ENCODE measurements around the gene WNK1.

The WNK1 gene

DNA sequence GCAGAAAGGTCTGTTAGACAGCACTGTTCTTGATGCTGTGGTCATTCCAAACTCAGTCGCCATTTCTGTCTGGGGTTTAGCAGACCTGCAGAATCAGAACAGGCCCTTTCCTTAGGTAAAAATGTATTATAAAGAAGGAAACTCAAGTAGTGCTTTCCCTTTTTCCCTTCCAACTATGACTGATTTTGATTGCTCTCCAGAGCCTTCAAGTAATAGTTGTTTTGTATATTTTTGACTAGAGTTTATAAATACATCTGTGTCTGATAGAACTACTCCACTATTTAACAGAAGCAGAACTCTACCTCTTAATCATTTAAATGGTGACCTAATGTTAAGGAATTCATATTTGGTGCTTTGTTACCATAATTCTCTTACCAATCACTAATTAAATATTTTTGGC lies 74.0 kb downstream of the WNK1 start:
- no peak overlapping the region for H3K27ac ChIP-seq (ENCODE audit: low read length)
- H3K9ac ChIP-seq (ENCODE audit: low read length in 2 of 2), result no peak overlapping the region
- H3K27me3 ChIP-seq (ENCODE audit: control insufficient read depth in 1 of 2, insufficient read depth in 2 of 2, low read length in 2 of 2), result no peaks in the 10 kb centered on the region
- peaks cover 3 to 11% of the 10 kb centered on the region in 2 donors for H3K36me3 ChIP-seq (ENCODE audit: control insufficient read depth in 2 of 2, insufficient read depth in 2 of 2, low read length in 2 of 2)
- no peaks in the 10 kb centered on the region for H3K4me1 ChIP-seq (ENCODE audit: control insufficient read depth, insufficient read depth, low read length)
- H3K9me3 ChIP-seq (ENCODE audit: control insufficient read depth in 2 of 2, low read length in 2 of 2), result no peaks in the 10 kb centered on the region
- no peak overlapping the region for H3K4me3 ChIP-seq (ENCODE audit: low read length in 2 of 2)

DNA sequence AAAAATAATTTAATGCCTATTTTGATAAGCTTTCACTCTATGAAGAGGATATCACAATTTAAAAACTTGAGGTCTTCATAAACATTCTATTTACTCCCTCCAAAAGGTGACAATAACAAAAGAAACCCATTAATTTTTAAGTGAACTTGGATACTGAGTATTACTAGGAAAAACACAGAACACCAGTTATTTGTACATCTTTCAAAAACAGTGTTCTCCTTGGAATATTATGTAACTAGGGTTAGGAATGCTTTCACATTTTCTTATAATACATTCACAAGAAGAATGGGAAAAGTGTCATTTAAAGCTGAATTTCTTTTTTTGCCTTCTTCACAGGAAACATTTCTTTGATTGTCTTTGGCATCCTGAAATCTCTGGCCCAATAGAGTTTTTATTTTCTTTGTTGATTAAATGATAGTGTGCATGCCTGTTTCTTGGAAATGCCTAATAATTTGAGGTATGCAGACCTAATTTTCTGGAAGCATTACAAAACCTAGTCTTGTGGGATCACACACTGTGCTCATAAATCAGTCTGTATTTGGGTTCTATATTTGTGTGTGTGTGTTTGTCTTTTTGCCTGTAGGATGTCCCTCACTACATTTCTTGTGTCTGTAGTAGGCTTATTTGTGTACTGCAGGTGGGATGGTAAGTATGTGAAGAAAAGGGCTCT lies 76.5 kb downstream of the WNK1 start:
- Histone ChIP-seq H3K9ac (ENCODE audit: low read length in 2 of 2) (no peak overlapping the region), H3K4me3 (ENCODE audit: low read length in 2 of 2) (no peak overlapping the region), H3K27me3 (ENCODE audit: control insufficient read depth in 1 of 2, insufficient read depth in 2 of 2, low read length in 2 of 2) (no peaks in the 10 kb centered on the region), H3K27ac (ENCODE audit: low read length) (no peak overlapping the region), H3K9me3 (ENCODE audit: control insufficient read depth in 2 of 2, low read length in 2 of 2) (no peaks in the 10 kb centered on the region), H3K4me1 (ENCODE audit: control insufficient read depth, insufficient read depth, low read length) (no peaks in the 10 kb centered on the region), H3K36me3 (ENCODE audit: control insufficient read depth in 2 of 2, insufficient read depth in 2 of 2, low read length in 2 of 2) (peaks cover 3 to 11% of the 10 kb centered on the region in 2 donors)

DNA sequence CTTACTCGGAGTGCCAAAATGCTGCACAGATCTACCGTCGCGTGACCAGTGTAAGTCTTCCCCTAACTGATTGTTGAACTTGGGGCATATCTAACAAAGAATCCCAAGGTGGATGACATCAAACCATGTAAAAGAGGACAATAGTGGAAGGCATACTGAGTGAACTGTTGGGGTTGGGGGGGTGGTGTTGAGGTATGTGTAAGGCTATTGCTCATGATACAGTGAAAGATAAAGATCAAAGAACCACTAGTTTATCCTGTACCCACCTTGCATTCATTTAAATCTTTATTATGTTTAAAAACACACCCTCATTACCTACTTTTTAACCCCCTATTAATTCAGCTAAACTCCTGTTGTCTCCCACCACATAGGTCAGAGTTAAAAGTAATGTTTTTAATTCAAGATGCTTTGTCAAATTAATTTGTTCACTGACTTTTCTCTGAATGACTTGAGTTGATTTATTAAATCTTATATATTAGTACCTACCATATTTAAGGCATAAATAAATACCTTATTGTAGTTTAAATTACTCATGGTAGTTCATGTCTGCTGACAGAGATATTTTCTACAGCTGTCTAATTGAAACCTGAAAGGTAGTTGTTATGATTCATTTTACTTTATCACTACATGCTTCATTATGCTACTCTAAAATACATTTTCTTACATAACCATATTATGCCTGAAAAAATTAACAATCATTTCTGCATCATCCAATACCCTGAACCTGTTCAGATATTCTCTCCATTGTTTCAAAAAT lies 77.9 kb downstream of the WNK1 start:
- no peak overlapping the region for H3K27ac ChIP-seq (ENCODE audit: low read length)
- H3K4me3 ChIP-seq (ENCODE audit: low read length in 2 of 2), result no peak overlapping the region
- no peaks in the 10 kb centered on the region for H3K27me3 ChIP-seq (ENCODE audit: control insufficient read depth in 1 of 2, insufficient read depth in 2 of 2, low read length in 2 of 2)
- no peak overlapping the region for H3K9ac ChIP-seq (ENCODE audit: low read length in 2 of 2)
- no peaks in the 10 kb centered on the region for H3K9me3 ChIP-seq (ENCODE audit: control insufficient read depth in 2 of 2, low read length in 2 of 2)
- H3K4me1 ChIP-seq (ENCODE audit: control insufficient read depth, insufficient read depth, low read length), result no peaks in the 10 kb centered on the region
- peaks cover 3 to 11% of the 10 kb centered on the region in 2 donors for H3K36me3 ChIP-seq (ENCODE audit: control insufficient read depth in 2 of 2, insufficient read depth in 2 of 2, low read length in 2 of 2)

DNA sequence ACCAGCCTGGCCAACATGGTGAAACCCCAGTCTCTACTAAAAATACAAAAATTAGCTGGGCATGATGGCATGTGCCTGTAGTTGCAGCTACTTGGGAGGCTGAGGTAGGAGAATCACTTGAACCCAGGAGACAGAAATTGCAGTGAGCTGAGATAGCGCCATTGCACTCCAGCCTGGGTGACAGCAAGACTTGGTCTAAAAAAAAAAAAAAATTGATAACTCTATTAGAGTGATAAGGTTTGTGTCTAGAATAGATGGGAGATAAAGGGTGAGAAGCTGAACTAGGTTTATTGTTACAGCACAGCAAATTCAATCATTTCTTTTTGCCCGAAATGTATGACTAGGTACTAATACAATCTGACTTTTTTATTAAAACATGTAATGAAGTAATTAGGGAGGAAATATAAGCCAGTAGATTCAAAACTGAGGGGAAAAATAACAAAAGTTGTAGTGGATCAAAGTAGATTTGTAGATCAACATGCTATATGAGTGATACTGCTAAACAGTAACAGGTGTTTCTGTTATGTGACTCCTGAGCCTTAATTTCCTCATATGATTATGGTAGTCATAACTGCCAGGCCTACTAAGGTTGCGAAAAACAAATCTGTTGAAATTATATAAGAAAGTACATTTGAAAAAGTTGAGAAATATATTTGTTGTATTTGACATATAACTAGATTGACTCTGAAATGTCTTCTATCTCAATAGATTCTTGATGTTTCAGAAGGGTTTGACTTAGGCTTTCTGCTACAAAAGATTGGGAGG lies 83.6 kb downstream of the WNK1 start:
- Histone ChIP-seq H3K9me3 (ENCODE audit: control insufficient read depth in 2 of 2, low read length in 2 of 2) (no peaks in the 10 kb centered on the region), H3K4me1 (ENCODE audit: control insufficient read depth, insufficient read depth, low read length) (no peaks in the 10 kb centered on the region), H3K36me3 (ENCODE audit: control insufficient read depth in 2 of 2, insufficient read depth in 2 of 2, low read length in 2 of 2) (no peaks in the 10 kb centered on the region), H3K9ac (ENCODE audit: low read length in 2 of 2) (no peak overlapping the region), H3K27ac (ENCODE audit: low read length) (no peak overlapping the region), H3K27me3 (ENCODE audit: control insufficient read depth in 1 of 2, insufficient read depth in 2 of 2, low read length in 2 of 2) (no peaks in the 10 kb centered on the region), H3K4me3 (ENCODE audit: low read length in 2 of 2) (no peak overlapping the region)

DNA sequence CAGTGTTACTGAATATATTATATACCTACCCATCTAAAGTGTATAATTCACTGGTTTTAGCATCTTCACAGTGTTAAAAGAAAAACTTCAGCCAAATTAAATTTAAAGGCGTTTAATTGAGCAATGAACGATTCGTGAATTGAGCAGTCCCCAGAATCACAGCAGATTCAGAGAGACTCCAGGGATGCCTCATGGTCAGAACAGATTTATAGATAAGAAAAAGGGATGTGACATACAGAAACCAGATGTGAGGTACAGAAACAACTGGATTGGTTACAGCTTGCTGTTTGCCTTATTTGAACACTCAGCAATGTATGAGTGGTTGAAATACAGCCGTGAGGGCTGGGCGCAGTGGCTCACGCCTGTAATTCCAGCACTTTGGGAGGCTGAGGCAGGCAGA lies 84.6 kb downstream of the WNK1 start:
- H3K4me3 ChIP-seq (ENCODE audit: low read length in 2 of 2), result no peak overlapping the region
- no peaks in the 10 kb centered on the region for H3K27me3 ChIP-seq (ENCODE audit: control insufficient read depth in 1 of 2, insufficient read depth in 2 of 2, low read length in 2 of 2)
- no peak overlapping the region for H3K9ac ChIP-seq (ENCODE audit: low read length in 2 of 2)
- H3K9me3 ChIP-seq (ENCODE audit: control insufficient read depth in 2 of 2, low read length in 2 of 2), result no peaks in the 10 kb centered on the region
- no peaks in the 10 kb centered on the region for H3K36me3 ChIP-seq (ENCODE audit: control insufficient read depth in 2 of 2, insufficient read depth in 2 of 2, low read length in 2 of 2)
- no peak overlapping the region for H3K27ac ChIP-seq (ENCODE audit: low read length)
- no peaks in the 10 kb centered on the region for H3K4me1 ChIP-seq (ENCODE audit: control insufficient read depth, insufficient read depth, low read length)

DNA sequence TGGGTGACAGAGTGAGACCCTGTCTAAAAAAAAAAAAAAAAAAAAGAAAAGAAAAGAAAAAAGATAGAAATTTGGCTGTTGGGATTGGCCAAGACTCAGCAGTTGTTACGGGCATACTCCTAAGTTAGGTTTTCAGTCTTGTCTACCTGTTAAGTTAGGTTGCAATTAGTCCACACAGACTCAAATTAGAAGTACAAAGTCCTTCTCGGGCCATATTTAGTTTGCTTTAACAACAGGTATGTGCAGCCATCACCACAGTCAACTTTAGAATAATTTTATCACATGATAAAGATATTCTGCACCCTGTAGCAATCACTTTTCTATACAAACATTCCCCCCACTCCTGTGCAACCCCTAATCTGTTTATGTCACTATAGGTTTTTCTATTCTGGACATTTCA lies 85.2 kb downstream of the WNK1 start:
- Histone ChIP-seq H3K36me3 (ENCODE audit: control insufficient read depth in 2 of 2, insufficient read depth in 2 of 2, low read length in 2 of 2) (no peaks in the 10 kb centered on the region), H3K27ac (ENCODE audit: low read length) (no peak overlapping the region), H3K9ac (ENCODE audit: low read length in 2 of 2) (no peak overlapping the region), H3K4me3 (ENCODE audit: low read length in 2 of 2) (no peak overlapping the region), H3K4me1 (ENCODE audit: control insufficient read depth, insufficient read depth, low read length) (no peaks in the 10 kb centered on the region), H3K9me3 (ENCODE audit: control insufficient read depth in 2 of 2, low read length in 2 of 2) (no peaks in the 10 kb centered on the region), H3K27me3 (ENCODE audit: control insufficient read depth in 1 of 2, insufficient read depth in 2 of 2, low read length in 2 of 2) (no peaks in the 10 kb centered on the region)

DNA sequence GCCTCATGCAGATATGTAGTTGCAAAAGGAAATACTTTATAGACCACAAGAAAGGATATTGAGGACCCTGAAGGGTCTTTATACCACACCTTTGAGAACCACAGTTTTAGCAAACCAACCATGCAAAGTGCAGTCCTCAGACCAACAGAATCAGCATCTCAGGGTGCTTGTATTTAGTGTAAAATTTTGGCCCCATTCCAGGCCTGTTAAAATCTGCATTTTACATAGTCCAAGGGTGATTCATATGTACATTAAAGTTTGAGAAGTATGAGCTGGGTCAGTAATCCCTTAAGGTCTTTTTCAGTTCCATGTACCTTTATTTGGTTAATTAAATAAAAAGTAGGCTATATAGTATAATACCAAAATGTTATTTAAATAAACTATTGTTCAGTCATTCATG lies 91.2 kb downstream of the WNK1 start:
- H3K9me3 ChIP-seq (ENCODE audit: control insufficient read depth in 2 of 2, low read length in 2 of 2), result no peaks in the 10 kb centered on the region
- no peaks in the 10 kb centered on the region for H3K36me3 ChIP-seq (ENCODE audit: control insufficient read depth in 2 of 2, insufficient read depth in 2 of 2, low read length in 2 of 2)
- no peak overlapping the region for H3K9ac ChIP-seq (ENCODE audit: low read length in 2 of 2)
- H3K27ac ChIP-seq (ENCODE audit: low read length), result no peak overlapping the region
- no peak overlapping the region for H3K4me3 ChIP-seq (ENCODE audit: low read length in 2 of 2)
- no peaks in the 10 kb centered on the region for H3K4me1 ChIP-seq (ENCODE audit: control insufficient read depth, insufficient read depth, low read length)
- H3K27me3 ChIP-seq (ENCODE audit: control insufficient read depth in 1 of 2, insufficient read depth in 2 of 2, low read length in 2 of 2), result no peaks in the 10 kb centered on the region

DNA sequence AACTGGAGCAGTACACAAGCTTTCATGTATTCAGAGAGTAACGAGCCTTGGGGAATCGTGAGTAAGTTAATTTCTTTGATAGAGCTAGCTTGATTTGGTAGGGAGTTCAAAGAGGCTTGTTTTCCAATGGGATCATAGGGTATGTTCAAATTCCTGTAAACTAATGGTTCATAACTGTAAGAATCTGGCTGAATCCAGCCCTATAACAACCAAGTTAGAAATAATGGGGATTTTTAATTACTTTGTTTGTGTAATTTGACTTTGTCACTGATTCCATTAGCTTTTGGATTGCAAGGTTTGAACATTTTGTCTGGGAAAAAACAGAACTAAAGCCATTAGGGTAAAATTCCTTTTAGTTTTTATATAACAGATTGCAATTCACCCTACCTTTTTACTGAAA lies 94.0 kb downstream of the WNK1 start:
- Histone ChIP-seq H3K9ac (ENCODE audit: low read length in 2 of 2) (no peak overlapping the region), H3K4me3 (ENCODE audit: low read length in 2 of 2) (no peak overlapping the region), H3K36me3 (ENCODE audit: control insufficient read depth in 2 of 2, insufficient read depth in 2 of 2, low read length in 2 of 2) (no peaks in the 10 kb centered on the region), H3K4me1 (ENCODE audit: control insufficient read depth, insufficient read depth, low read length) (no peaks in the 10 kb centered on the region), H3K27ac (ENCODE audit: low read length) (no peak overlapping the region), H3K9me3 (ENCODE audit: control insufficient read depth in 2 of 2, low read length in 2 of 2) (no peaks in the 10 kb centered on the region), H3K27me3 (ENCODE audit: control insufficient read depth in 1 of 2, insufficient read depth in 2 of 2, low read length in 2 of 2) (no peaks in the 10 kb centered on the region)

DNA sequence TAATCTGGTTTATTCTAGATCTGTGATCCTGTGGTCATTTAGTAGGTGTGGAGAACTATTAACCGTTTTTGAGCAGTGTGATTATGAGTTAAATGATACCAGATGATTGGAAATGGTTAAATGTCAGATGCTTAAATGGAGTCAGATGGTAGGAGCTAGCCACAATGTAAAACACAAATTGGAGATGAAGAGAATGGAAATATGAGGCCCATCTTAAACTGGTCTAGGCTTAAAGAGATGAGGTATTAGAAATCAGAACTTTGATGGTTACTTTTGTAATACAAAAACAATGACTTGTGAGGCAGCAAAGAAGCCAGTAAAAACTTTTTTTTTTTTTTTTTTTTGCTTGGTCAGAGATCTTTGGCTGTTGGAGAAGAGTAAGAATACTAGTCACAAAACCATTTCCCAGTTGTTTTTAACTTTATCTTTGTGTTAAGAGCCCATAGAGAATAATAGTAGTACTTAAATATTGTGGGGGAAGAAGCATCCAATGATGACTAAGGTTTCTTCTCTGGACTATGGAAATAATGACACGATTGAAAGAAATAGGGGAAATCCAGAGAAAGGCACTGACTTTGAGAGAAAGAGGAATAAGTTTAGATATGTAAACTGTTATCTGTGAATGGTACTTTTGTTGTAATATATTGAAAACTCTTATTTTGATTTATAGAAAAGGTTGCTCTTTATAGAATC lies 95.9 kb downstream of the WNK1 start:
- Histone ChIP-seq H3K4me3 (ENCODE audit: low read length in 2 of 2) (no peak overlapping the region), H3K9ac (ENCODE audit: low read length in 2 of 2) (no peak overlapping the region), H3K27me3 (ENCODE audit: control insufficient read depth in 1 of 2, insufficient read depth in 2 of 2, low read length in 2 of 2) (no peaks in the 10 kb centered on the region), H3K36me3 (ENCODE audit: control insufficient read depth in 2 of 2, insufficient read depth in 2 of 2, low read length in 2 of 2) (no peaks in the 10 kb centered on the region), H3K4me1 (ENCODE audit: control insufficient read depth, insufficient read depth, low read length) (no peaks in the 10 kb centered on the region), H3K9me3 (ENCODE audit: control insufficient read depth in 2 of 2, low read length in 2 of 2) (no peaks in the 10 kb centered on the region), H3K27ac (ENCODE audit: low read length) (no peak overlapping the region)

DNA sequence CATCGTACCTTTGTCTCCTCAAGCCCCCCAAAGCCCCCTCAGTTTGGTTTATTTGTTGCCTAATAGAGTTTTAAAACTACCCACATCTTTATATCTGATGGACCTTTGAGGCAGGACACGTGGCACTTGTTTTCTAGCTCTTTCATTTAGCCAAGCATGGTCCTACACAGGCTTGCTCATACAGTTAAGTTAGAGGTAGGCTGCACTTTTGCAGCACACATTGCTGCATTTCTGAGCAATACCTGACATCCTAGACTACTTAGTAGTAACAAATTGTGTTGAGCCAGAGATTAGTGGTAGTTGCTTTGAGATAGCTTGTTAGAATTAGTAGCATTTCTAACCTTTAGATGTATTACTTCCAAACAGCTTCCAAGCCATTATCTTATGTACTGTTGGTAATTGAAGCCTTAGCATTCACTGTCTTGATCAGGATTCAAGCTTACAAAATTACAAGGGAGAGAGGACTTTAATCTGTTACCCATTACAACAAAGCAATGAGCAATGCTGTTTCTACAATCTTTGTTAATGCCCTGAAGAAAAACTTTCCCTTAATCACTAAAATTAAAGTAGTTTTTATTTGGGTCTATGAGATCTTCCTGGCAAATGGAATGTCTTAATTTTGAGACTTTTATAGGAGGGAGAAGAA lies 96.6 kb downstream of the WNK1 start:
- H3K27ac ChIP-seq (ENCODE audit: low read length), result no peak overlapping the region
- H3K4me3 ChIP-seq (ENCODE audit: low read length in 2 of 2), result no peak overlapping the region
- H3K36me3 ChIP-seq (ENCODE audit: control insufficient read depth in 2 of 2, insufficient read depth in 2 of 2, low read length in 2 of 2), result no peaks in the 10 kb centered on the region
- H3K4me1 ChIP-seq (ENCODE audit: control insufficient read depth, insufficient read depth, low read length), result no peaks in the 10 kb centered on the region
- H3K9ac ChIP-seq (ENCODE audit: low read length in 2 of 2), result no peak overlapping the region
- H3K9me3 ChIP-seq (ENCODE audit: control insufficient read depth in 2 of 2, low read length in 2 of 2), result no peaks in the 10 kb centered on the region
- no peaks in the 10 kb centered on the region for H3K27me3 ChIP-seq (ENCODE audit: control insufficient read depth in 1 of 2, insufficient read depth in 2 of 2, low read length in 2 of 2)

All from stomach smooth muscle (tissue), 2 donors.